Testis (tissue), 2 donors: Measurements from ENCODE around the gene TUBB2A.

ENCODE experiments used
- CTCF ChIP-seq, 3 experiments: fragments of 450-650 bp in 2 of 3; fragments of 200-600 bp in 1 of 3; sonication (generic) in 1 of 3; IDR thresholded peaks; one replicate each; pipeline ENCODE4 v1.5.1; 2016 to 2019; ENCODE audit warnings: antibody characterized with exemption in 3 of 3, mild to moderate bottlenecking in 2 of 3, moderate library complexity in 1 of 3
- POLR2A ChIP-seq: fragments of 450-650 bp; IDR thresholded peaks from one replicate; pipeline ENCODE4 v1.6.1; 2017; ENCODE audit warnings: antibody characterized with exemption, mild to moderate bottlenecking, moderate library complexity

DNA sequence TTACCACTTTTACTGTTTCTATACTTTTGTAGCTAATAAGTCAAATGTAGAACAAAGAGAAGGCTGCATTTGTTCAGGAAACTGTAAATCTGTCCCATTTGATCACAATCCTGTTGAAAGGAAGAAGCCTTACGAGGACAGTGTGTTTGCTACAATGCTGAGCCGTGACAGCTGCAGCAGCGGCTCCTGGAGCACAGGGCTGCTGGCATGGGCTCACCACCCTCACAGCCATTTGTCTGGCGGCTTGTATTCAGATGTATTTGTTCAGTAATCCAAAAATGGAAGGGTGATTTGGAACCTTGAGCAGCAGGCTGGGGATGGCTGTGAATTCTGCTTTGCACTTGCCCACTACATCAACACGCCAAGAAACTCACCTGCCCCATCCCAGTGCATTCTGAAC, 5.7 kb downstream of the TUBB2A start:
- no peak for TF ChIP-seq CTCF (IDR thresholded peaks at IDR 0.05)
- TF ChIP-seq POLR2A: no peak
